ACHN (cell line): ENCODE results near the gene ATP11A.

Experiments
- DNase-seq: peaks from one replicate; pipeline ENCODE4 v3.0.0-alpha.2; 2015
- in situ Hi-C: cut with HindIII; loops from 2 replicates; pipeline ENCODE4 v1.10.0; 2017; ENCODE audit warnings: low sequenced_read_pairs, low pct_ligation_motif_present, low pct_unique_long_range_greater_than_20kb

ATP11A gene

DNA sequence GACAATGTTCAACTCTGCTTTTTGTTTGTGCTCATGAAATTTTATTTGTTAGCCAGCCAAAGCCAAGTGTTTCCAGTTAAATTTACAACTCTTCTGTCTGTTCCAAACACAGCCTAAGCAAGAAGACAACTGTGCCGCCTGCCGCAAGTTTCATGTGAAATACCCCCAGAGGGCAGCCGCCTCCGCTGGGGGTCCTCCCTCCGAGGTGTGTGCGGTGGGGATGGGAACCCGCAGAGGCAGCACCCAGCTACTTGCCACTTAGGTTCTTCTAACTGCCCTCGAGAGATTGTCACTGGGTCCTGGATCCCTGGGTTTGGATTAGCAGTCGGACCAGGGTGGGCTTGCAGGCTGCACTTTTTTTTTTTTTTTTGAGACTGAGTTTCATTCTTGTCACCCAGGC is 28.5 kb downstream of the ATP11A start:
- in situ Hi-C loops, result no loop called here
- no peak for DNase-seq

DNA sequence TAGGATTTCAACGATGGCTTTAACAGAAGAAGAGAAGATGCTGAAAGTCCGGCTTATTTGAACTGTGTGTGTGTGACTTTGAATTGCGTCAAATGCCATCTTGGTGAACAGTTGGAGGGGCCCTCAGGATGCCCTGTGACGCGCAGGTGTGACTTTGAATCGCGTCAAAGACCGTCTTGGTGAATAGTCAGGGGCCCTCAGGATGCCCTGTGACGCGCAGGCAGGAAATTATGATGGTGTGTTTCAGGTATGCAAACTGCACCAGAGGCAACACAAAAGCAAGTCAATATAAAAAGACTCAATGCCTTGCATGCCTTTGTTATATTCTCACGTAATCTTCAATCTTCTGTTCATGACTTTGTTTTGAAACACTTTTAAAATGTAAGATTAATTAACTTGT is 29.2 kb downstream of the ATP11A start:
- in situ Hi-C loops, result no loop called here
- no peak for DNase-seq

DNA sequence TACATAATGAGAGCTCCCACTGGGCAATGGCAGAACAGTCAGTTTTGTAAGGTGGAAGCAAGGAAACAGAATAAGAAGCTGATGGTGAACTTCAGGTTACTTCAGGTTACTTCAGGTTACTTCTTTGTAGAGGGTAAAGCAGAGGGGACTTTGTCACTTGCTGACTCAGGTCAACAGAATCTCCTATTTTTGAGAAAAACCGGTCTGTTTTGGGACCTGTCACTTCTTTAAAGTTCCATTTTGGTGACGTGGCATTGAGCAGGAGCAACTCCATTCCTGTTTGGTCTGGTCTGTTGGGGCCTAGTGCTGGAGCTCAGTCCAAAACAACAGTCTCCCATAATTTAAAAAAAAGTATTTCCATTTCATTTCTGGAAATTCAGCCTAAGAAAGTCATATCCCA is 29.7 kb downstream of the ATP11A start:
- DNase-seq, result no peak
- in situ Hi-C loops, result no loop called here

DNA sequence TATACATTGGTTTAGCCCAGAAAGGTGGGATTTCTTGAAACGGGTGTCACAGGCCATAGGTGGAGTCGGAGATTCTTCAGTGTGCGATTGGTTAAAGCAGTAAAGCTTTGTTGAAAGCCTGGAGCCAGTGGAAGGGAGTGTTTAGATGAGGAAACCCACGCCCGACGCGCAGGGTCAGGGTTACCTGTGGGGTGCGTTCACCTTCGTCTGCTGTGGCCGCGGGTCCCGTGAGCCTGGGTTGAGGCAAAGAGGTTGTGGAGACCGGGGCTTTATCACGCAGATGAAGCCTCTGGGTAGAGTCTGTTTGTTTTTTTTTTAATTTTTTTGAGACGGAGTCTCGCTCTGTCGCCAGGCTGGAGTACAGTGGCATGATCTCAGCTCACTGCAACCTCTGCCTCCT is 30.4 kb downstream of the ATP11A start:
- no peak for DNase-seq
- in situ Hi-C loops, result no loop called here

DNA sequence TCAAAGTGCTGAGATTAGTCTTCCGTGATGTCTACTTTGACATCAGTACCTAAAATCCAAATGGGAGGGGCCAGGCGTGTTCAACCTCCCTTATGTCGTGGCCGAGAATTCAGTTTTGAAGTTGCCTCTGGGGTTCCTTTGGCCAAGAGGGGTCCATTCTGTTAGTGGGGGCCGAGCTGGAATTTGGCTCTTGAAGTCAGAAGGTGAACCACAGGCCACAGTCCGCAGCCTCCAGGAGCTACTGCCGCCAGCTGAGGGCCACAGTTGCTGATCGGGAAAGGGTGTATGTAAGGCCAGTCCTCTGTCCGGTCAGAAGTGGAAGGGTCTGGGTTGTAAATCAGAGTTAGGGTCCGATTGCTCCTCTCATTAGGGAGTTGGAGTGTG is 31.0 kb downstream of the ATP11A start:
- in situ Hi-C loops, result no loop called here
- DNase-seq, result no peak

DNA sequence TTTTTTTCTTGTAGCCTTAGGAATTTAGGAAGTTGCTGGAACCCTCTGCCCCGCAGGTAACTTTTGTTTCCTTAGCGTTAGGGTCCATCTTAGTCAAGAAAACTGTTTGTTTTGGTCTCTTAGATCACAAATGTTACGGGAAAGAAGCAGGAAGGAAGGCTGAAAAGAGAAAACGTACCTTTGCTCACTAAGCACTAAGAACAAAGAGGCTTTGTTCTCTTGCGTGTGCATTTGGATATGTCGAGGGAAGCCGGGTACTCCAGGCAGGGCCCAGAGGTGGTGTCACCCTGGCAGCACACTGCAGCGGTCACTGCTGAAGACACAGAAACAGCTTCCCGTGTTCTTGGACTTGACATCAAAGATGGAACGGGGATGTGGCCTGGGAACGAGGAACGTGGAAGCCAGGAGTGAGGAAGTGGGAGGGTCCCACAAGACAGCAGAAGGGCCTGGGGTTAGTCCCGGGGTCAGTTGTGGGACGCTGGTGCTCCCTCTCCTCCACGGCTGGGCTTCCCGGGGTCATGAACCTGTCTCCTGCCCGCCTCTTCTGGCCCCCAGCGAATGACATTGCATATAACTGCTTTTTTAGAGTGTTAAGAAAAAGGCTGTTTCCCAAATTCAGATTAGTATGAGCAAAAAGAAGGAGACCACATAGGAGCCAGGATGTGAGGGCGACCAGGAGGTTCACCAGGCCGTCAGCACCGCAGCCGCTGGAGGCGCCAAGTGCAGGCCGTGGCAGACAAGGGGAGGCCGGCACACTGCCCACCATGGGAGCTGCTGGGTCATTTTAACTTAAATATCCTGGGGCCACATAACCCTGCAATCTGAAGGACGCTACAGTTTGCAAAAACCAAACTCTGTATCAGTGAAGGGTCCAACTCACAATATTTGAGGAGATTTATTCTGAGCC is 31.6 kb downstream of the ATP11A start:
- in situ Hi-C loops, result no loop called here
- DNase-seq, result no peak

DNA sequence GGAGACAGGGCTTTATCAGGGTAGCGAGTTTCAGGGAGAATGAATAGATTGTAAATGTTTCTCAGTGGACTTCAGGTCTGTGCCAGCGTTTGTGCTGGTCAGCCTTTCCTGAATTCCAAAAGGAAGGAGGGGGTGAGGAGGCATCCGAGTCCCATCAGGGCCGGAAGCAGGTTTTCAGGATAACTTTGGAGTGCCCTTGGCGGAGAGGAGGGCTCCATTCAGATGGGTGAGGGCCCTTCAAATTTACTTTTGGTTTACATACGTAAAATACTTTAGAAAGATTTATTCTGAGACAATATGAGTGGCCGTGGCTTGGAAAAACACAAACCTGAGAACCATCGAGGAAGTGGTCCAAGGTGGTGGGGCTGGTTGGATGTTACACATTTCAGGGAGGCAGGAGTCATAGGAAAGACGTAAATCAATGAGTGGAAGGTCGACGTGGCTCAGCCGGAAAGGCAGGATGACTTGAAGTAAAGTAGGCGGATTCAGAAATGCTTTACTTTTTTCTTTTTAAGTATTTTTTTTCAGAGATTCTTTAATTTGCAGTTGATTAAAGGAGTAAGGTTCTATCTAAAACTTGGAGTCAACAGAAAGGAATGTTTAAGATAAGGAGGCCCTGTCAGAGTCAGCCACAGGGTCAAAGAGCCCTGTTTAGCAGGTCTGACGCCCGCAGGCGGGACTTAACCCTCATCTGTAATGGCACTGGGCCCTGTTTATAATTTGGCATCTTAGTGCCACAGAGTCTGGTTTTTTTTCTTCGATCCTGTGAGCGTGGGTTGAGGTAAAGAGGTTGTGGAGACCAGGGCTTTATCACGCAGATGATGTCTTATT is 32.8 kb downstream of the ATP11A start:
- DNase-seq, result peak; percentile 58
- in situ Hi-C loops, result no loop called here

DNA sequence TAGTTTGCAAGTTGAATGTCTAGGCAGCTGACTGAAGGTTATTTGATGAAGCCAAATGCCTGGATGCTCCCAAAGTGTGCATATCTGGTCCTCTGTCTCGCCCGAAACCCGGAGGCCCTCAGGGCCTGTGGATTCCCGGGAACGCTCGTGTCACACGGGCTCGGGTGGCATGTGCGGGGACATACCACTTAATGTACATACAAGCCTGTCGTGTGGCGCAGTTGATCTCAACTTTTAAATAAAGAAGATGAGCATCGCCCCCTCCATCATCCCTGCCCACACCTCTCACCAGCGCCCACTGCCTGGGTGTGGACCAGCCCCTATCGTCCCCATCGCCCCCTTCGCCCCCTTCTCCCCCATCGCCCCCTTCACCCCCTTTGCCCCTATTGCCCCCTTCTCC is 33.9 kb downstream of the ATP11A start:
- no peak for DNase-seq
- in situ Hi-C loops, result no loop called here

DNA sequence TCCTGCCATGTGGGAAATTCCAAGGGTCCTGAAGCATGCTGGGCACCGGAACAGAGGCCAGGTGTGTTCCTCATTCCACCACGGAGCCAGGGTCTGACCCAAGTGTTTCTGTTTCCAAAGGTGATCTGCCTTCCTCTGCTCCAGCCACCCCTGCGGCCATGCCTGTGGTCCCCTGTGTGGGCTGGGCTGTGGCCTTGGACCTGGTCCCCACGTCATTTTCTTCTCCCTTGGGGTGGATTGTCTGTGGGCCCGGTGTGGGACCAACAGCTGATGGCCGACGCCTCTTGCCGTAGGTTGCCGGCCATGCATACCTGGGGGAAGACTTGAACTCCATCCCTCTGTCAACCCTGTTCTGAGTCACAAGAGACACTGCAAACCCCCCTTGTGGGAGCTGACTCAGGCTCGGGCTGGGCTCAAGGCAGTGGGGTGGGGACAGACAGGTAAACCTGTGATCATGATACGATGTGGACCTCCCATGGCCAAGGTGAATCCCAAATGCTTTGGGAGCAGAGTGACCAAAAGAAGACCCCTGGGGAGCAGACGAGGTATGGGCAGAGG is 35.0 kb downstream of the ATP11A start:
- DNase-seq, result no peak
- in situ Hi-C loops, result no loop called here

DNA sequence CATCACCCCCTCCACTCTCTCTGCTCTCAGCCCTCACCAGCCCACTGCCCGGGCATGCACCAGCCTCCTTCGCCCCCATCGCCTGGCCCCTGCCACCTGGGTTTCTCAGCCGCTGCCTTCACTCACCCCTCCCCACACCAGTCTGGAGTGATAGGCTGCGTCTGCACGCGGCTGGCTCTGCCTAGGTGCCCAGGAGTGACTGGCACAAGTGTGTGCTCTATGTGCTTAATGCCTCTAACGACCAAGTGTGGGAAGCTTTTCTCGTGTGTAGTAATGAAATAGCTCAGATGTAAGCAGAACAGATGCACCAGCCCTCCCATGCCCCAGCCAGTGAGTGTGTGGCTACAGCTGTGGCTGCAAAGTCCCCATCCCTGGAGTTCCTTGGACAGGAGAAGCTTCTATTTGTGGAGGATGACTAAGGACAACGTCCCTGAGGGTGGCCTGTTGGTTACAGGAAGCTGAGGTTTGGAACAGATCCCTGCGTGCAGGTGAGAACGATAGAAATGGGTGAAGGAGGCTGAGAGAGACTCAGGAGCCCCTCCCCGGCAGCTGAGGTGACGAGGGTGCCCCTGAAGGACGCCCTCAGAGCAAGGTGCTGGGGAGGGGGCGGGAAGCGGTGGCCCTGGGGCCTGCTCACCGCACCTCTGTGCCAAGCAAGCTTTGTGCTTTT is 35.6 kb downstream of the ATP11A start:
- in situ Hi-C loops, result no loop called here
- DNase-seq, result no peak

DNA sequence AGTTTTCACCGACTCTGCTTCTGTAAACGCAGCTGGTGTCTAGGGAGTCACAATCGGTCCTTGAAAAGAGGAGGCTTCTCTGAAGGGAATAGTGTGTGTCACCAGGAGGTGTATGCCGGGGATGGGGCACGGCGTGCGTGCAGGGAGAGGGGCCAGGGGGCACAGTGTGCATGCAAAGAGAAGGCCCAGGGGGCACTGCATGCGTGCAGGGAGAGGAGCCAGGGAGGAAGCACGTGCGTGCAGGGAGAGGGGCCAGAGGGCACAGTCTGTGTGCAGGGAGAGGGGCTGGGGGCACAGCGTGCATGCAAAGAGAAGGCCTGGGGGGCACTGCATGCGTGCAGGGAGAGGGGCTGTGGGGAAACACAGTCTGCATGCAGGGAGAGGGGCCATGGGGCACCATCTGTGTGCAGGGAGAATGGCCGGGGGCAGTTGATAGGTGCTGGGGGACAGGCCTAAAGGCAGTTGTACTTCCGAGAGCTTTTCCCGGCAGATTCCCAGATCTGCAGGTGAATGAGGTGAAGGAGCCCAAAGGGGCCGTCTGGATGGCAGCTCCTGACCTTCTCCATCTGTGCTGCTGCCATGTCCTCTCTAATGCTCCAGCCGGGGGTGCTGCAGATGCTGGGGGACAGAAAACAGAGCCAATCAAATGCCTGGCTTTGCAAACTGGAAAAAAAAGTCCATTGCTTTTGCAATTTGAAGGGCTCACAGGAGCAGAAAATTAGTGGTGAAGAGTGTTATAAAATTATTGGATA is 36.4 kb downstream of the ATP11A start:
- in situ Hi-C loops, result no loop called here

DNA sequence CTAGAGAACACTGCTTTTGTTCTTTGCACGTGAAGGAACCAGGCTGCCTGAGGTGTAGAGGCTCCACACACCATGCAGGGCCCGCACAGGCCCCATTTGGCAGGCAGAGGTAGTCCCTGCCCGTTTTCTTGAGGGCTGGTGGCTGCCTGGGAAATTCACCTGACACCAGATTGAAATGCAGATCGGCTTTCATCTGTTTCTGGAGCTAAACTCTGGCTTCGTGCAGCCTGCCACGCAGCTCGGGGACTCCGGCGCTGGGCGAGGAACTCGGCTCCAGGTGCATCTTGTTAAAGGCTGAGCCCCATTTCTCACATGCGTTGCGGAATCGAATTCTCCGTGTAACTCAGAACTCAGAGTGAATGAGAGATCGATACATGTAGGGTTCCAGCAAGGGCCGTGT is 37.7 kb downstream of the ATP11A start:
- DNase-seq, result no peak
- in situ Hi-C loops, result no loop called here

More for the DNA sequence above, 36.4 kb downstream of the ATP11A start:
- no peak for DNase-seq

DNA sequence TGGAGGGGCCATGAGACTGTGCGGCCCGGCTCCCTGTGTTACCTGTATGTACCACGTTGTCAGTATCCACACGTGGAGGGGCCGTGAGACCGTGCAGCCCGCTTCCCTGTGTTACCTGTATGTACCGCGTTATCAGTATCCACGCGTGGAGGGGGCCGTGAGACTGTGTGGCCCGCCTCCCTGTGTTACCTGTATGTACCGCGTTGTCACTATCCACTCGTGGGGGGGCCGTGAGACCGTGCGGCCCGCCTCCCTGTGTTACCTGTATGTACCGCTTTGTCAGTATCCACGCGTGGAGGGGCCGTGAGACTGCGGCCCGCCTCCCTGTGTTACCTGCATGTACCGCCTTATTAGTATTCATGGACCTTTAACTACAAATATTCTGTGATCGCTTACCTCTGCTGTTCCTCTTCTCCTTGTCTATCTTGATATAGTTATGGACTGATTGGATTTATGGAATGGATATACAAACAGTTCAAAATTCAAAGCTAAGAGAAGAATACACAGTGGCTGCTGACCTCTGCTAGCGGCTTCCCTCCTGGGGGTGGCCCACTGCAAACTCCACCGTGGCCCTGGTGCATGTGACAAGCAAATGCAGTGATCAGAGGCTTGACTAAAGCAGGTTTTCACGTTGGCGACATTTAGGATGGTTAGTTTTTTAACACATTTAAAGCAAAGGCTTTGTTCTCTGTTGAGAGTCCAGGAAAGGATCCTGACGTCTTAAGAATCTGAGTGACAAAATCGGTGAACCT is 38.7 kb downstream of the ATP11A start:
- no peak for DNase-seq
- in situ Hi-C loops, result no loop called here

DNA sequence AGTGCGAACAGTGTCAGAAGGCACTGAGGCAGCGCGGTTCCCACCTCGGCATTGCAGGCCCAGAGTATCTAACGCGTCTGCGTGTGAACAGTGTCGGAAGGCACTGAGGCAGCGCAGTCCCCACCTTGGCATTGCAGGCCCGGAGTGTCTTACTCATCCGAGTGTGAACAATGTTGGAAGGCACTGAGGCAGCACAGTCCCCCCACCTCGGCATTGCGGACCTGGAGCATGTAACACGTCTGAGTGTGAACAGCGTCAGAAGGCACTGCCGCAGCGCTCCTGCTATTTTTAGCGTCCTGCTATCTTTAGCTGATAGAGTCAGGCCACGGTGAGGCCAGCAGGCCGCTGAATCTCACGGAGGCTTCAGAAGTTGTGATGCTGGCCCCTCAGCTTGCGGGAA is 39.6 kb downstream of the ATP11A start:
- in situ Hi-C loops, result no loop called here

DNA sequence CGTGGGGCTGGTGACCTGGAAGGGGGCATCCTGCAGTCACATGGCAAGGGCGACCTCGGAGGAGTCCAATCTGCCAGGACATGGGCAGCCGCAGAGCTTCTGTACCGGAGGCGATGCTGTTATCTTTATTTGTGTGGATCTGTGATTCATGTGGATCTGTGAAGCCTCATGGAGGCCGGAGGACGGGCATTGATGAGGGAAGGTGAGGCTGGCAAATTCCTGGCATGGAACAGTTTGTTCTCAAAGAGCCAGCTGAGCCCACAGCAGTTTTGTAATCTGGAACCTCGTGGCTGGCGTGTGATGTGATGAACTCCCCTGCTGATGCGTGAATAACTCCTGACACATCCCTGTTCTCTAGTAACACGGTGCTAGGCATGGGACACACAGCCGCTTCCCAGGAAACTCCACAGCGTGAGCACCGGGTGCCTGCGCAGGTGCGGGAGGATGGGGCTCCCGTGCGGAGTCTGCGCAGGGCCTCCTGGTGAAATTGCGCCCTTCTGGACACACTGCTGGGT is 40.4 kb downstream of the ATP11A start:
- in situ Hi-C loops, result no loop called here
- DNase-seq, result no peak

More for the DNA sequence above, 39.6 kb downstream of the ATP11A start:
- no peak for DNase-seq

DNA sequence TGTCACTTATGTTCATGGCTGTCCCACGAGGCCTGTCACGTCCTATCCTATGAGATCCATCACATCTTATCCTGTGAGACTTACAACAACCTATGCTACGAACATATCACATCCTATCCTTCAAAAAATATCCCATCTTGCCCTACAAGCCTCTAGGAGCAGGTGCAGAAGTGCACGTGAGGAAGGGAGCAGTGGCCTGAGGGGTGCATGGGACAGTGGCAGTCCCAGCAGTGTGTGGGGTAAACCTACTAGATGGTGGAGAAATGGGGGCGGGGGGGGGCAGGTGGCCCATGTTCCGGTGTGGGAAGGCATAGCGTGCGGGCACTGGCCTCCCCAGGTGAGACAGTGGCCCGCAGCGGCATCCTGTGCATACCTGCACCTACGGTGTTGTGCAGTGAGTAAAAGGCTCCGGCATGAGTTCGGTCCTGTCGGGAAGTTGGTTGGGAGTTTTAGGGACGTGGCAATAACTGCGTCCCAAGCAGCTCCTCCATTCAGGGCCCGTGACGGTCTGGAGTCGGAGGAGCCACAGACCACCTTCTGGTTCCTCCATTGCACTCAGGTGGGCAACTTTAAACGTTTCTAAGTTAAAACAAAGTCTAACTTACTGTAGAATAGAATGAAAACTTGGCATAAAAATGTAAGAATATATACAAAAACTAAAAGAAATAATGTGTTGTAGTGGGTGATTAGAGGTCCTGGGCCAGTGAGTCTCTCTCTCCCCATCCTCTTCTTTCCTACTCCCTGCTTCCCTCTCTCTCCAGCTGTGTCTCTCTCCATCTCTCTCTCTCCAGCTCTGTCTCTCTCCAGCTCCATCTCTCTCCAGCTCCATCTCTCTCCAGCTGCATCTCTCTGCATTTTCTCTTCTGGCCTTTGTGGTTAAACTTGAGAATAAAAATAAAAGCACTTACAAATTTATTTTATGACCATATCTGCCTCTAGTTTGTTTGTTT is 42.1 kb downstream of the ATP11A start:
- no peak for DNase-seq
- in situ Hi-C loops, result no loop called here
